HEK293 (cell line): ENCODE results near the gene RINL.

Experiments used
- MZF1 ChIP-seq: fragments of 450-650 bp; formaldehyde crosslinking; IDR thresholded peaks from 2 replicates; pipeline ENCODE4 v1.5.1; 2017; ENCODE audit warnings: missing biosample characterization, missing genetic modification characterization, borderline replicate concordance
- ZNF335 ChIP-seq: fragments of 450-650 bp; formaldehyde crosslinking; conservative IDR thresholded peaks from 2 replicates; pipeline ENCODE4 v1.5.1; 2016; ENCODE audit warnings: missing biosample characterization, missing genetic modification characterization
- ZNF521 ChIP-seq: fragments of 450-650 bp; formaldehyde crosslinking; IDR thresholded peaks from 2 replicates; pipeline ENCODE4 v1.5.1; 2017; ENCODE audit warnings: missing biosample characterization, mild to moderate bottlenecking, missing genetic modification characterization
- ZNF747 ChIP-seq: fragments of 450-650 bp; formaldehyde crosslinking; IDR thresholded peaks from 2 replicates; pipeline ENCODE4 v1.5.1; 2016; ENCODE audit warnings: missing biosample characterization, missing genetic modification characterization
- TF ChIP-seq, protein P1 (sequence below): fragments of 450-650 bp; formaldehyde crosslinking; IDR thresholded peaks from 2 replicates; pipeline ENCODE4 v1.5.1; 2016; ENCODE audit warnings: missing biosample characterization, missing genetic modification characterization

DNA sequence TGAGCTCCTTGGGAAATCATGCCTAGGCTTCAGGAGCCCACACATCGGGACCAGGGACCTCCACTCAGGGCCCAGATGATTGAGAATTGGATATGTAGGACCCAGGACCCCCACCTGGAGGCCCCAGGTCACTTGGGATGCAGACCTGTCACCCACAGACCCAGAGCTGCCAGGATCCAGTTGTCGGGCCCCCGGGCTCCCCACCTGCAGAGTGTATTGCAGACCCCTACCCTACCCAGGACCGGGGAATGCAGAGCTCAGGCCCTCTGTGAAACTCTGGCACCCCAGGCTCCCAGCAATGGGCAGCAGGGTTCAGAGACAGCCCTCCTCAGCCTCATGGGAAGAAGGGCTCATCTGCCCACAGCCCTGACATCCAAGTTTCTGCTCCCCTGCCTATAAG lies 27.5 kb upstream of the RINL start:
- TF ChIP-seq ZNF747 (tag by site-specific recombination) (no peak), ZNF521 (tag by site-specific recombination) (no peak), MZF1 (no peak), ZNF335 (tag by site-specific recombination) (no peak)
- TF ChIP-seq, protein P1, sequence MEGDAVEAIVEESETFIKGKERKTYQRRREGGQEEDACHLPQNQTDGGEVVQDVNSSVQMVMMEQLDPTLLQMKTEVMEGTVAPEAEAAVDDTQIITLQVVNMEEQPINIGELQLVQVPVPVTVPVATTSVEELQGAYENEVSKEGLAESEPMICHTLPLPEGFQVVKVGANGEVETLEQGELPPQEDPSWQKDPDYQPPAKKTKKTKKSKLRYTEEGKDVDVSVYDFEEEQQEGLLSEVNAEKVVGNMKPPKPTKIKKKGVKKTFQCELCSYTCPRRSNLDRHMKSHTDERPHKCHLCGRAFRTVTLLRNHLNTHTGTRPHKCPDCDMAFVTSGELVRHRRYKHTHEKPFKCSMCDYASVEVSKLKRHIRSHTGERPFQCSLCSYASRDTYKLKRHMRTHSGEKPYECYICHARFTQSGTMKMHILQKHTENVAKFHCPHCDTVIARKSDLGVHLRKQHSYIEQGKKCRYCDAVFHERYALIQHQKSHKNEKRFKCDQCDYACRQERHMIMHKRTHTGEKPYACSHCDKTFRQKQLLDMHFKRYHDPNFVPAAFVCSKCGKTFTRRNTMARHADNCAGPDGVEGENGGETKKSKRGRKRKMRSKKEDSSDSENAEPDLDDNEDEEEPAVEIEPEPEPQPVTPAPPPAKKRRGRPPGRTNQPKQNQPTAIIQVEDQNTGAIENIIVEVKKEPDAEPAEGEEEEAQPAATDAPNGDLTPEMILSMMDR (tag by site-specific recombination): no peak
